Inflammatory macrophage treated with lipopolysaccharide for 4 hours (primary cell): Measurements from ENCODE around the gene MTF1.
"Not testable (repeated sequence)": the region's sequence is repeated elsewhere in the genome, so short reads cannot be mapped to it uniquely, and the experiment has no call there.

Source experiments
- DNase-seq: peaks from one replicate; pipeline ENCODE4 v3.0.0-alpha.2; 2020

The MTF1 gene

GRCh38 chr1:37782491-37782890, 76.9 kb downstream of the MTF1 start:
- DNase-seq, result no peak

GRCh38 chr1:37778654-37779053, 80.7 kb downstream of the MTF1 start:
- DNase-seq, result no peak

- DNase-seq, result no peak
These were observed 82.4 kb downstream of the MTF1 start for GRCh38 chr1:37776946-37777516.

GRCh38 chr1:37771440-37771839, 88.0 kb downstream of the MTF1 start:
- not testable (repeated sequence) for DNase-seq

GRCh38 chr1:37767488-37767887, 91.9 kb downstream of the MTF1 start:
- DNase-seq, result no peak

GRCh38 chr1:37765916-37766664, 93.3 kb downstream of the MTF1 start:
- no peak for DNase-seq

GRCh38 chr1:37764888-37765441, 94.4 kb downstream of the MTF1 start, which contains the start of gene EPHA10:
Gene EPHA10, minus strand, starts transcription at chr1:37765120. Its CDS starts 54 bp downstream, at chr1:37765066.
- no peak for DNase-seq

- no peak for DNase-seq
These were observed 95.0 kb downstream of the MTF1 start for GRCh38 chr1:37764414-37764825.

GRCh38 chr1:37763791-37764413, 95.5 kb downstream of the MTF1 start:
- DNase-seq, result no peak

- DNase-seq, result no peak
These were observed 96.9 kb downstream of the MTF1 start for GRCh38 chr1:37762516-37762915.

- no peak for DNase-seq
These were observed 97.8 kb downstream of the MTF1 start for GRCh38 chr1:37761416-37762095.
